ENCODE data around the gene CYP46A1.

The CYP46A1 gene

GRCh38 chr14:99689266-99690236 is 5.5 kb downstream of the CYP46A1 start:
- DNase-seq: no peak

GRCh38 chr14:99690636-99691035 is 6.5 kb downstream of the CYP46A1 start:
- DNase-seq: no peak

- no peak for DNase-seq
Observed at GRCh38 chr14:99691111-99691885, 7.2 kb downstream of the CYP46A1 start.

- no peak for DNase-seq
Observed at GRCh38 chr14:99693918-99694317, 9.8 kb downstream of the CYP46A1 start.

- DNase-seq: no peak
Observed at GRCh38 chr14:99696929-99697328, 12.8 kb downstream of the CYP46A1 start.

- DNase-seq: no peak
Observed at GRCh38 chr14:99698236-99698635, 14.1 kb downstream of the CYP46A1 start.

- no peak for DNase-seq
Observed at GRCh38 chr14:99698642-99699041, 14.5 kb downstream of the CYP46A1 start.

GRCh38 chr14:99699085-99699760 is 15.1 kb downstream of the CYP46A1 start:
- DNase-seq: no peak

GRCh38 chr14:99699861-99700260 is 15.8 kb downstream of the CYP46A1 start:
- DNase-seq: no peak

GRCh38 chr14:99700379-99700778 is 16.3 kb downstream of the CYP46A1 start:
- no peak for DNase-seq

- DNase-seq: no peak
Observed at GRCh38 chr14:99701260-99701659, 17.2 kb downstream of the CYP46A1 start.

GRCh38 chr14:99702115-99702514 is 18.0 kb downstream of the CYP46A1 start:
- no peak for DNase-seq

- no peak for DNase-seq
Observed at GRCh38 chr14:99703381-99703780, 19.3 kb downstream of the CYP46A1 start.

- DNase-seq: no peak
Observed at GRCh38 chr14:99704037-99704436, 19.9 kb downstream of the CYP46A1 start.

GRCh38 chr14:99706107-99706900 is 22.2 kb downstream of the CYP46A1 start:
- DNase-seq: no peak

- DNase-seq: no peak
Observed at GRCh38 chr14:99707420-99707819, 23.3 kb downstream of the CYP46A1 start.

GRCh38 chr14:99707921-99708320 is 23.8 kb downstream of the CYP46A1 start:
- no peak for DNase-seq

GRCh38 chr14:99708449-99708848 is 24.4 kb downstream of the CYP46A1 start:
- DNase-seq: no peak

GRCh38 chr14:99713972-99714371 is 29.9 kb downstream of the CYP46A1 start:
- no peak for DNase-seq

GRCh38 chr14:99715266-99716000 is 31.3 kb downstream of the CYP46A1 start:
- no peak for DNase-seq

GRCh38 chr14:99716091-99716849 is 32.2 kb downstream of the CYP46A1 start:
- no peak for DNase-seq
